GM10266 (cell line): ENCODE results near the gene LENEP.

Experiments
- DNase-seq: peaks from one replicate; pipeline ENCODE4 v3.0.0; 2012; ENCODE audit errors: extremely low spot score
- TF ChIP-seq, protein P1 (sequence below): IDR thresholded peaks from 2 replicates; pipeline ENCODE4 v1.5.1; 2012; ENCODE audit warnings: mild to moderate bottlenecking, low read depth; ENCODE audit not compliant: control insufficient read depth, insufficient read depth; ENCODE audit errors: missing control alignments

Gene LENEP

DNA sequence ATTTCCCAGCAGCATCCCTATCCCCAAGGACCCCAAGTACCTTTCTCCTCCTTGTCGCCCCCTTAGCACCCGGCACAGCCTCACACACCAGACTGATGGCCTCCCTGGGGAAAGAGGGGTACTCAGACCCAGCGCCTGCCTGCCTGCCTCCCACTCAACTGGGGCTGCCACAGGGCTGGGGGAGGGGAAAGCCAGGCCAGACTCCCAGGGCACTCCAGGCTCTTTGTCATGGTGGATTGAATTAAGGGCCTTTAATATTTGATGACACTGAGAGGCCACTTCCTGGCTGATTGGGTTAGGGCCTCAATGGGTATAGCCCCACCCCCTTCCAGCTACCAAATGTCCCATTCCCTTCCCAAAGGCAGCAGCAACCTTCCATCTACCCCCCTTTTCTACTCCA is 24.7 kb upstream of the LENEP start:
- TF ChIP-seq, protein P1, sequence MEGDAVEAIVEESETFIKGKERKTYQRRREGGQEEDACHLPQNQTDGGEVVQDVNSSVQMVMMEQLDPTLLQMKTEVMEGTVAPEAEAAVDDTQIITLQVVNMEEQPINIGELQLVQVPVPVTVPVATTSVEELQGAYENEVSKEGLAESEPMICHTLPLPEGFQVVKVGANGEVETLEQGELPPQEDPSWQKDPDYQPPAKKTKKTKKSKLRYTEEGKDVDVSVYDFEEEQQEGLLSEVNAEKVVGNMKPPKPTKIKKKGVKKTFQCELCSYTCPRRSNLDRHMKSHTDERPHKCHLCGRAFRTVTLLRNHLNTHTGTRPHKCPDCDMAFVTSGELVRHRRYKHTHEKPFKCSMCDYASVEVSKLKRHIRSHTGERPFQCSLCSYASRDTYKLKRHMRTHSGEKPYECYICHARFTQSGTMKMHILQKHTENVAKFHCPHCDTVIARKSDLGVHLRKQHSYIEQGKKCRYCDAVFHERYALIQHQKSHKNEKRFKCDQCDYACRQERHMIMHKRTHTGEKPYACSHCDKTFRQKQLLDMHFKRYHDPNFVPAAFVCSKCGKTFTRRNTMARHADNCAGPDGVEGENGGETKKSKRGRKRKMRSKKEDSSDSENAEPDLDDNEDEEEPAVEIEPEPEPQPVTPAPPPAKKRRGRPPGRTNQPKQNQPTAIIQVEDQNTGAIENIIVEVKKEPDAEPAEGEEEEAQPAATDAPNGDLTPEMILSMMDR, result no peak
- DNase-seq, result no peak

DNA sequence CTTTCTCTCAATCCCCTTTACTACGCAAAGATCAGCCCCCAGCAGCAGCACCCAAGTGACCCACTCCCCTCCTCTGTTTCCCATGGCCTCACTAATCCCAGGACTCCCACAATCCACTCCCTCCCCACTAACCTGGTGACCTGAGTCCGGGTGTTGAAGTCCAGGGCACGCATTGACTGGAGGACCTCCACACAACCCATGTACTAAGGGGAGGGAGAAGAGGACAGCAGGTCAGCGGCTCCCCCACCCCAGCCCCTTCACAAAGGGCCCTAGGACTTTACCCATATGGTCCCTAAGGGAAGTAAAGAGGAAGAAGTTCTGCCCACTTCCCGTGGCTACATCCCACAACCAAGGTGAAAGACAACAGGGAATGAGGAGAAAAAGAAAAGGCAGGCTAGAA is 24.1 kb upstream of the LENEP start:
- no peak for DNase-seq
- TF ChIP-seq, protein P1, result no peak

DNA sequence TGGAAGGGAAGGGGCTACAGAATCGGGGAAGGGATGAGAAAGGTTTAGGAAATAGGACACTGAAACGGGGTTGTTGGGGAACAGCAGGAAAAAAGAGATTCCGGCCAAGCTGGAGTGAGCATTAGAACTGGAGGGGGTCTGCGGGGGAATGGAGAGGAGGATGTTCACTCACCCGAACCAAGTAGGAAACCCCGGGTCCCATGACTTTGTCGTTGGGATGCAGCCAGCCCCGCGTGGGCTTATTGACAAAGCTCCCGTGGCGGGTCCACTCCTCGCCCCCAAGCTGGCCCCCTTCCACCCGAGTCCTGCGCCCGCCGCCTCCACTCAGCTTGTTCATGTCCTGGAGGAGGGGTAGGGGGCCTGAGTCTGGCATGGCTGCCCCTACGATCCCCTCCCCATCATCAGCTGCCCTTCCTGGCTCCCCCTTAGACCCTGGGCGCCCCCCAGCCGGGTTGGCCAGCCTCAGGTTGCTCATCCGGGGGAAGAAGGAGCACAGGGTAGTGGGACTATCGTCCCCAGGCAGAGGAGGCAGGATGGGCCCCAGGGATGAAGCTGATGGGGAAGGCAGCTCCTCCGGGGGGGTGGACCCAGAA is 23.4 kb upstream of the LENEP start:
- no peak for DNase-seq
- TF ChIP-seq, protein P1, result no peak

DNA sequence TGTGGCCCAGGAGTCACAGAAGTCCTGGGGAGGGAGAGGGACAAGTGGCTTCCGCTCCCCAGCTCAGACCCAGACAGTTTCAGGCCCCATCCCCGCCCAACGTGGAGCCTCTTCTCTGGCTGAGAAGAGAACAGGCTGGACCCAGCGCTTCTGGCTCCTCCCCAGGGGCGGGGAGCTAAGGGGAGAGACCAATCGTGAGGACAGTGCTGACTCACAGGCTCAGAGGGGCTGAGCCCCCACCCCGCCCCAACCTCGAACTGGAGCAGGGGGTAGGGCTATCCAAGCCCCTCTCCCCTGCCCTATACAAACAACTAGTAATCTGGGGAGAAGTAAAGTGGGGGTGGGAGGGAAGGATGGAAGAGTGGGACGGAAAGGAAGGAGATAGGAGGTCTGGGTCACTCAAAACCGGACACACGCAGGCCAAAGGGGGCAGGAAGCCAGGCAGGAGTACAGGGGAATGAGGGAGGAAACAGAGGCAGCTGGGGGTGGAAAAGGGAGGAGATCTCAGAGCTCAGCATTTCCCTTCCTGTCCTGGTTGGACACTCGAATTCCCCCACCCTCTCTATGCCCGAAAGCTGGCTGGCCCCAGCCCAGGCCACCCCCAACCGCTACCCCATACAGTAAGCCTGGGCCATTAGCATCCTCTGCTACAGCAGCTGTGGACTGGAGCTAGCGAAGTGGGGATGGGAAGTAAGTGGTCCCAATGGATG is 22.6 kb upstream of the LENEP start, which contains the start of gene SHC1:
Gene SHC1 (minus strand): TSS at position 117 of the 710 bp plus-strand sequence. CDS start 221 bp downstream, outside the sequence.
- TF ChIP-seq, protein P1, result no peak
- peak; percentile 80 for DNase-seq

DNA sequence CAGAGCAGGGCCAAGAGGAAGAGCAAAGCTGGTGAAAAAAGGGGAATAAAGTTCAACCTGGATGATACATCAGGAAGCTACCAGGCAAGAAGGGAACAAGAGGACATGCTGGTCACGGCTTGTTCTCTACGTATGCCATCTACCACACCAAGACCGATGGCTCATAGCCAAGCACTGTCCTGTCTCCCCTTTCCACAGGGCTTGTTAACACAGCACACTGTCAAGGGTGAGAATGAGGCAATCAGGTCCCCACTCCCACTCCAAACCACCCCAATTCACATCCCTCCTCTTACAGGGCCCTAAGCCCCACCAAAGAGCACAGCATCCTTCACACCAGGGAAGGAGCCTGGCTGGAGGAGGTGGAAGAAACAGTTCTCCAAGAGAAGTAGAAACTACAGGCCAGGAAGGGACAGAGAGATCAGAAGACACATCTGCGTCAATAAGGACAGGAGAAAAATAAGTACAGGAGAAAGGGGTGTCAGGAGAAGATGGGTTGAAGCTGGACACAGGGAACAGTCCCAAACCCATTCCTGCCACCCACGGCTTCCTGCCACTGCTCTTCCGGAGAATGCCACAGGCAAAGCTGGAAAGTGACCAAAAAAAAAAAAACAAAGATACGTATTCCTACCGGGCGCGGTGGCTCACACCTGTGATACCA is 21.9 kb upstream of the LENEP start:
- DNase-seq, result no peak
- TF ChIP-seq, protein P1, result no peak

DNA sequence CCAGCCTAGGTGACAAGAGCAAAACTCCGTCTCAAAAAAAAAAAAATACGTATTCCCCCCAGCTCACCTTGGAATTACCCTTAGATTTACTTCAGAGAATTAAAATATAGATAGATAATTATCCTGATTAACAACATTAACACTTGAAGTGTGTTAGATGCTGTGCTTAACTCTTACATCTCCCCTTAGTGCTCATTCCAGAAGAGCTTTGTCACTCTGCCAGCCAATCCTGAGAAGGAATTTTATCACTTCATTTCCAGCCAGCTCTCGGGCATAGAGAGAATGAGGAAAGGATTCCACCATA is 21.2 kb upstream of the LENEP start:
- no peak for DNase-seq
- TF ChIP-seq, protein P1, result no peak
